Left lung (tissue), 10 donors: ENCODE results near the gene TLCD5. TPM values are rescaled to one million over a fixed set of nuclear protein-coding genes. Genes with fewer than 3 reads are reported as not detected.
A peak's percentile ranks its signal among the peaks of the same experiment; 100 is the strongest.

Experiments used
- ATAC-seq: fragments of 200-7000 bp; cut with Tn5 transposase; one replicate; pipeline ENCODE4 v1.9.1; 2020; ENCODE audit warnings: moderate library complexity
- DNase-seq, 4 donors: peaks; one replicate each; pipeline ENCODE4 v3.0.0-alpha.2; 2013 to 2020
- H3K27ac ChIP-seq, 2 donors: fragments of 200-600 bp; sonication (generic) in 1 of 2; one replicate each; pipeline versions ENCODE4 v1.5.0 to v1.8.0; 2020 to 2021
- H3K27me3 ChIP-seq, 2 donors: fragments of 200-600 bp; sonication (generic) in 1 of 2; one replicate each; pipeline versions ENCODE4 v1.5.0 to v1.8.0; 2020 to 2021
- H3K36me3 ChIP-seq, 2 donors: fragments of 200-600 bp; sonication (generic) in 1 of 2; one replicate each; pipeline versions ENCODE4 v1.5.0 to v1.8.0; 2020 to 2021
- H3K4me1 ChIP-seq, 2 donors: fragments of 200-600 bp; one replicate each; pipeline ENCODE4 v1.8.0; 2021
- H3K4me3 ChIP-seq, 2 donors: fragments of 200-600 bp; sonication (generic) in 1 of 2; one replicate each; pipeline versions ENCODE4 v1.5.0 to v1.8.0; 2020 to 2021; ENCODE audit warnings: mild to moderate bottlenecking in 1 of 2
- H3K9me3 ChIP-seq, 2 donors: fragments of 200-600 bp; sonication (generic) in 1 of 2; one replicate each; pipeline versions ENCODE4 v1.5.0 to v1.8.0; 2020 to 2021
- intact Hi-C, 2 donors: fragments of 100-400 bp; cut with DNase I; formaldehyde crosslinking; loops; one replicate each; pipeline versions ENCODE4 v1.11.2 to v1.14.2; 2022
- polyA plus RNA-seq, 6 donors: library from polyadenylated mRNA; unstranded; fragments of 120-200 nt; gene quantifications; one replicate each; pipeline ENCODE4 v1.2.1, GENCODE V29; 2013; ENCODE audit not compliant: insufficient read length in 6 of 6
- total RNA-seq, 2 donors: library from RNA; stranded (reverse); fragmentation: NEBNext Ultra II Directional; extraction: Animal tissue kit (Norgen Biotek cat#: 25700); gene quantifications; one replicate each; pipeline ENCODE4 v1.2.1, GENCODE V29; 2021
- TF ChIP-seq, protein P1 (sequence below), 2 donors: fragments of 200-600 bp; sonication (generic) in 1 of 2; IDR thresholded peaks; one replicate each; pipeline versions ENCODE4 v1.5.0 to v1.8.0; 2021; ENCODE audit warnings: antibody characterized with exemption in 2 of 2
- donor health status: DM: no; HTN: yes; CAD: no.
- donor health status: DM: no; HTN: no; CAD: no.

TLCD5 gene
- total and polyA plus RNA-seq, 8 donors, result 5.2 to 19.0 (median 17.2) TPM

DNA sequence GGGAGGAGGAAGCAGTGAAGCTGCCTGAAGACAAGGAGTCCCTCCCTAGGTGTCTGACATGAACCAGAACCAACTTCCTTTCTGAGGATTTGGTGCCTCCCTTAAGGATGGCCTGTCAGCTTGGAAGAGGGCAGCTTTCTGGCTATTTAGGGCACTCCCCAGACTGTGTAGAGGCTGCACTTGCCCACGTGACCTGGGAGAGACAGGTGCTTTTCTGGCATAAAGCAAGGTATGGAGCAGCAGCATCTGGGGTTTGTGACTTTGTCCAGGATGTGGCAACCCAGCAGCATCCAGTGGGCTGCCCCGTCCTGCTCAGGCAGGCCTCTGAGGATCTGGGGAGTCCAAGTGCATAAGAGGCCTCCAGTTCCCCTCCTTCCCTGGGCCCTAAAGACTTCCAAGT is 42.0 kb upstream of the TLCD5 start:
- intact Hi-C loops, result no loop called here
- ATAC-seq (no peak), DNase-seq (no peak)
- Histone ChIP-seq H3K27me3 (no peaks in the 10 kb centered on the region), H3K4me1 (no peaks in the 10 kb centered on the region), H3K9me3 (no peaks in the 10 kb centered on the region), H3K27ac (no peak overlapping the region), H3K4me3 (no peak overlapping the region), H3K36me3 (no peaks in the 10 kb centered on the region)
- TF ChIP-seq, protein P1, sequence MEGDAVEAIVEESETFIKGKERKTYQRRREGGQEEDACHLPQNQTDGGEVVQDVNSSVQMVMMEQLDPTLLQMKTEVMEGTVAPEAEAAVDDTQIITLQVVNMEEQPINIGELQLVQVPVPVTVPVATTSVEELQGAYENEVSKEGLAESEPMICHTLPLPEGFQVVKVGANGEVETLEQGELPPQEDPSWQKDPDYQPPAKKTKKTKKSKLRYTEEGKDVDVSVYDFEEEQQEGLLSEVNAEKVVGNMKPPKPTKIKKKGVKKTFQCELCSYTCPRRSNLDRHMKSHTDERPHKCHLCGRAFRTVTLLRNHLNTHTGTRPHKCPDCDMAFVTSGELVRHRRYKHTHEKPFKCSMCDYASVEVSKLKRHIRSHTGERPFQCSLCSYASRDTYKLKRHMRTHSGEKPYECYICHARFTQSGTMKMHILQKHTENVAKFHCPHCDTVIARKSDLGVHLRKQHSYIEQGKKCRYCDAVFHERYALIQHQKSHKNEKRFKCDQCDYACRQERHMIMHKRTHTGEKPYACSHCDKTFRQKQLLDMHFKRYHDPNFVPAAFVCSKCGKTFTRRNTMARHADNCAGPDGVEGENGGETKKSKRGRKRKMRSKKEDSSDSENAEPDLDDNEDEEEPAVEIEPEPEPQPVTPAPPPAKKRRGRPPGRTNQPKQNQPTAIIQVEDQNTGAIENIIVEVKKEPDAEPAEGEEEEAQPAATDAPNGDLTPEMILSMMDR (IDR thresholded peaks at IDR 0.05), result no peak

DNA sequence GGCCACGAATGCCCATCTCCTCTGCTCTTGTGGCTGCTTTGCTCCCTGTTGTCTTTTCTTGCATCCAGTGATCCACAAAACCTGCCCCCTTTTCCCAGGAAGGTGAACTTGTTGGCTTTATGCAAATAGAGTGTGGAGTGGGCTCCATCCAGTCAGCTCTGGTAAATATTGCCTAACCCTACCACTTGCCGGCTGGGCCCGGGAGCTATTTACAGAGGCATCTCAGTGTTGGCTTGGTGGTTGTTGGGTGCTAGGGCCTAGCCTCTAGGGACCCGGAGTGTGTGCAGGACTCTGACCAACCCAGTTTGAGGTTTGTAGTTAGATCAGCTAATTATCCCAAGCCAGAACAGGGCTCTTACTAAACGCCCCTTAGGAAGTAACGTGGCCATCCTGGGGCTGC is 40.8 kb upstream of the TLCD5 start:
- DNase-seq (peak in 1 of 4 donors; percentile 46), ATAC-seq (peak; percentile 91)
- Histone ChIP-seq H3K4me3 (no peak overlapping the region), H3K27ac (no peak overlapping the region), H3K9me3 (no peaks in the 10 kb centered on the region), H3K4me1 (no peaks in the 10 kb centered on the region), H3K27me3 (peaks cover 0 to under 1% of the 10 kb centered on the region in 2 donors), H3K36me3 (no peaks in the 10 kb centered on the region)
- intact Hi-C loops, result no loop called here
- TF ChIP-seq, protein P1 (IDR thresholded peaks at IDR 0.05), result no peak

DNA sequence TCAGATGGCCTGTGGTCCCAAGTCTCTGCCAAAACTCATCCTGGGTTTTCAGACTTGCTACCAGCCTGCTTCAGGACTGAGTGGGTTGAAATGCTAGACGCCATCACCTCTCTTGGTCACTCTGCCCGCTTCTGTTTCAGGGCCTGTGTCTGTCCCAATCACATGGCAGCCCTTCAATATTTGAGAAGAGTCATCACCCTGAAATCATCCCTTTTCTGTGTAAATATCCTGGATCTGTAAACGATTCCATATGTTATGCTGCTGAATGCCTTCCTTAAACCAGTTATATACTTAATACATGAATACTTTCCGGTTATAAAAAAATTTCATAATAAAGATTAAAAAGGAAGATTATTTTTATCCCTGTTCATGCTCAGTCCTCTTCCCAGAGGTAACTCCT is 39.8 kb upstream of the TLCD5 start:
- no peaks in the 10 kb centered on the region for H3K9me3 ChIP-seq
- intact Hi-C loops, result no loop called here
- H3K27ac ChIP-seq, result no peak overlapping the region
- H3K27me3 ChIP-seq, result peaks cover 0 to 8% of the 10 kb centered on the region in 2 donors
- TF ChIP-seq, protein P1 (IDR thresholded peaks at IDR 0.05), result no peak
- no peaks in the 10 kb centered on the region for H3K36me3 ChIP-seq
- ATAC-seq, result no peak
- no peak overlapping the region for H3K4me3 ChIP-seq
- DNase-seq, result no peak
- no peaks in the 10 kb centered on the region for H3K4me1 ChIP-seq

DNA sequence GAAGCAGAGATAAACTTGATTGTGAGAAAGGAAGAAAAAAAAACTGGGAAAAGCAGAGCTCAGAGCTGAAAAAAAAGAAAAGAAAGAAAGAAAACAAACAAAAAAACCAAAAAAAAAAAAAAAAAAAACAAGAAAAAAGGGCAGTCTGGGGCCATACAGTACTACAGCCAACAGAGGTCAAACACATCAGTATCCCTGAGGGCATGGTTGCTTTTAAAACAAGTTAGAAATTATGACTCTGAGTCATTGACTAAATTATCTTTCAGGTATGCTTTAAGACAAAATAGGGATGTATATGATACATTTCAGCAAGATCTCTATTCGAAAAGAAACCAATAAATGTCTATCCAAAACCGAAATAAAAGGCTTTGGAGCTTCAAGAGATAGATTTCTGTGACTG is 37.1 kb upstream of the TLCD5 start:
- H3K27ac ChIP-seq, result no peak overlapping the region
- no peaks in the 10 kb centered on the region for H3K36me3 ChIP-seq
- DNase-seq, result no peak
- peaks cover 0 to 30% of the 10 kb centered on the region in 2 donors for H3K27me3 ChIP-seq
- no peaks in the 10 kb centered on the region for H3K4me1 ChIP-seq
- no peaks in the 10 kb centered on the region for H3K9me3 ChIP-seq
- intact Hi-C loops, result no loop called here
- TF ChIP-seq, protein P1 (IDR thresholded peaks at IDR 0.05), result no peak
- ATAC-seq, result no peak
- H3K4me3 ChIP-seq, result no peak overlapping the region

DNA sequence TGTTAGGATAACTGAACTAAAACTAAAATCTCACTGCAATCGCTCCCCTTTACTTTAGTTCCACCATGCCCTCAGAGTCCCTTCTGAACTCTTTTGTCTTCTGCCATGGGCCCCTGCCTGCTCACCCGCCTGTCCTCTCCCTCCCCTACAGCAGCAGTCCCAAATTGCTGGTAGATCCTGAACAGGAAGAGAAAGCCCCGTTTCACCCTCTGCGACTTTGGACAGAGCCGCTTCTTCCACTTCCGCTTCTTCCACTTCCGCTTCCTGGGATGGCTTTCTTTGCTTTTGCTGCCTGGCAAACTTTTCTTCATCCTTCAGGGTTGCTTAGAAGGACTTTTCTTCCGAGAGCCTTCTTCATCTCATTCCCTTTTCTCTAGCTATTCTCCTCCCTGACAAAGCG is 35.7 kb upstream of the TLCD5 start:
- intact Hi-C loops, result no loop called here
- Histone ChIP-seq H3K36me3 (no peaks in the 10 kb centered on the region), H3K4me3 (no peak overlapping the region), H3K27ac (no peak overlapping the region), H3K27me3 (peaks cover 0 to 43% of the 10 kb centered on the region in 2 donors), H3K4me1 (no peaks in the 10 kb centered on the region), H3K9me3 (no peaks in the 10 kb centered on the region)
- DNase-seq (no peak), ATAC-seq (no peak)
- TF ChIP-seq, protein P1 (IDR thresholded peaks at IDR 0.05), result no peak
